Renal cortical epithelial cell (primary cell): ENCODE measurements around the gene HNRNPL. TPM values are rescaled to one million over a fixed set of nuclear protein-coding genes. Genes with fewer than 3 reads are reported as not detected.

Experiments
- DNase-seq: peaks from one replicate; pipeline ENCODE4 v3.0.0-alpha.2; 2011; ENCODE audit warnings: low read depth
- total RNA-seq: library from RNA; depleted of rRNA; stranded (reverse); fragments of >200 nt; gene quantifications from 2 replicates; pipeline ENCODE4 v1.2.3, GENCODE V29; 2014

HNRNPL gene
- total RNA-seq, 1 donor from 2014 or later = 218 TPM

DNA sequence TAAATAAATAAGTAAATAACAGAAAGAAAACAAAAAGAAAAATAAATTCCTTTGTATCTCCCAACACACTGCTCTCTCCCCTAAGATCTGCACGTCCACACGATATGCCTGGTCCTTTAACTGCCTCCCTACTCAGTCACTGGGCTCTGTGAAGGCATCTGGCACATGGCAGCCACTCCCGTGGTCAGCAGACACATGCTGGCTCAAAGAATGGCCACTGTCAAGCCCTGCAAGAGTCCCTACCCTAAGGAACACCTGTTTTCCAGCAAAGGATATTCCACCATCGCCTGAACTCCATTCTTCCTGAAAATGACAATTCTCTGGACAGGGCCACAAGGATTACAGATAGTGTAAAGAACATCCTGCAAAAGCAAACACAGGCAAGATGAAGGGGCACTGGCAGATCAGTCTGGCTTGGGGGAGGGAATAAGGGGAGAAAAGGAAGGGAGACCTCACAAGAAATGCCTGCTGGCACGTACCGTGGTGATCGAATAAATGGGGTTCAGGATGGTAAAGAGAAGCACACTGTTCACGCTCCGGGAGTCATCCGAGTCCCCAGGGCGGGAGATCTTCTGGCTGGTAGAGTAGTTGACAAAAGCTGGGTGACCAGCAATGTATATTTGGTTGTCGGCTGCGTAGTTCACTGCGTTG lies 4.3 kb downstream of the HNRNPL start:
- DNase-seq = no peak

- DNase-seq = no peak
These were observed 5.6 kb downstream of the HNRNPL start for GRCh38 chr19:38844093-38844686.

DNA sequence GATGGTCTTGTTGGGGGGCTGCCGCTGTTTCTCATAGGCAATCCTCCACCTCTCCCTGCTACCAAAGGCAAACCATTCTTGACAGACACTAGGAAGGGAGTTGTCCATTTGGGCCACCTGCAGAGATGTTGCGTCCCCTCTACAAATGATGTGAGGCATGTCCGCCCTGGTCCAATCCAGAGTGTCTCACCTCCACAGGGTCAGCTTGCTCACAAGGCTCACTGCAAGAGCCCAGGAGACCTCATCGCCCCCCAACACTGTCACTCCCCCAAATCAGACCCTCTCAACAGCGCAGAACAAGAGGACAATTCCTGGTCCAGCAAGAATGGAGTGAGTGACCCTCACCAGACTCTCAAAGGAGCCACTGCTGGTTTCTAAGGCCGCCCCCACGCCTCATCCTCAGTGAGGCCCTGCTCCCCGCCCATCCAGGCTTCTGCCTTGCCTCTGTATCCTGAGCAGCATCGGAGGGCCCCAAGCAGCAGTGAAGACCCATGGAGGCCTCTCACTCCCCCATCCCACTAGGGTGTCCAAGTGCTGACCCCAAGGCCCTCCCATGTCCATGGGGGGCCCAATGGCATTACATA lies 6.5 kb downstream of the HNRNPL start:
- no peak for DNase-seq

- no peak for DNase-seq
These were observed 7.2 kb downstream of the HNRNPL start for GRCh38 chr19:38842439-38843174.

GRCh38 chr19:38841787-38842438 lies 7.9 kb downstream of the HNRNPL start:
- no peak for DNase-seq

DNA sequence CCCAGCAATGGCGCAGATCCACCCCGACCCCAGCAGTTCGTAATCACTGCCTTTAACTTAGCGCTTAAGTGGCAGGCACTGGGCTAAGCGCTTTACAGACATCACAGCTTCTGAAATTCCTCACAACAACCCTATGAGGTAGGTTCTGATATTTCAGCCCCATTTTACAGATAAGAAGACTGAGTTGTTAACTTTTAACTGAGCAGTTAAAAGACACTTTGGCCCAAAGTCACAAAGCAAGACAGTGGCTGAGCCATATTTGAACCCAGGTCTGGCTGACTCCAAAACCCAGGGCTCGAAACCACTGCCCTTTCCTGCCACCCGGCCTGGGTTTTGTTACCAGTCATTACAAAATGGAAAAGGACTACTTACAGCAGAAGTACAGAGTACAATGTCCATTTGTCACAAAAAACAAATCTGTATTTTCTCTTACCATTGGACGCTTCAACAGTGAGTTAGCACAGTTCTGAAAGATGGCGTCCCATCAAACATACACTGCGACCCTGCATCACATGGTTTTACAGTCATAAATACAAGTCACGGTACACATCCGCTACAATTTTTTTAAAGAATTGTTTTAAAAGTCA lies 8.5 kb downstream of the HNRNPL start:
- DNase-seq = no peak

- DNase-seq = no peak
These were observed 9.2 kb downstream of the HNRNPL start for GRCh38 chr19:38840583-38840968.

- no peak for DNase-seq
These were observed 9.8 kb downstream of the HNRNPL start for GRCh38 chr19:38839816-38840582.

- DNase-seq = no peak
These were observed 10.6 kb downstream of the HNRNPL start for GRCh38 chr19:38838986-38839761.

- DNase-seq = peak; percentile 69
These were observed 11.4 kb downstream of the HNRNPL start for GRCh38 chr19:38838208-38838985.

DNA sequence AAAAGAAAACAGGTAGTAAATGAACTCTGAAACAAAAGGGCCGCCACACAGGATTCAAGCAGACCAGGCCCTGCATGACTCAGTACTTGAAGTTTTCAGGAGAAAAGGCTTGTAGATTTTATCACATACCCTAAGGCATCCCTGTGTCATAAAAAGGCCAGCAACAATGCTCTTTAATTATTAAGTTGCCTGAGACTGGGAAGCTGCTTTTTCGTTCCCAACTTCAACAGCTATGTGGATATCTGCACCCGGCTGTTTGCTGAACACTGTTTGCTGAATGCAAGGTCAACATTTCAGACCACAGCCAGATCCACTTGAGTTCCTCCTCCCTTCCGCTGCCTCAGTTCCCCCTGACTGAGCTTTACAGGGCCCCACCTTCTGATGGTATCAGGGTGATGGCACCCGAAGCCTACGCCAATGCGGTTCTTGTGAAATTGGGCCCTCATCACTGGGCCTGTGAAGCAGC lies 12.1 kb downstream of the HNRNPL start:
- DNase-seq = peak; percentile 75

DNA sequence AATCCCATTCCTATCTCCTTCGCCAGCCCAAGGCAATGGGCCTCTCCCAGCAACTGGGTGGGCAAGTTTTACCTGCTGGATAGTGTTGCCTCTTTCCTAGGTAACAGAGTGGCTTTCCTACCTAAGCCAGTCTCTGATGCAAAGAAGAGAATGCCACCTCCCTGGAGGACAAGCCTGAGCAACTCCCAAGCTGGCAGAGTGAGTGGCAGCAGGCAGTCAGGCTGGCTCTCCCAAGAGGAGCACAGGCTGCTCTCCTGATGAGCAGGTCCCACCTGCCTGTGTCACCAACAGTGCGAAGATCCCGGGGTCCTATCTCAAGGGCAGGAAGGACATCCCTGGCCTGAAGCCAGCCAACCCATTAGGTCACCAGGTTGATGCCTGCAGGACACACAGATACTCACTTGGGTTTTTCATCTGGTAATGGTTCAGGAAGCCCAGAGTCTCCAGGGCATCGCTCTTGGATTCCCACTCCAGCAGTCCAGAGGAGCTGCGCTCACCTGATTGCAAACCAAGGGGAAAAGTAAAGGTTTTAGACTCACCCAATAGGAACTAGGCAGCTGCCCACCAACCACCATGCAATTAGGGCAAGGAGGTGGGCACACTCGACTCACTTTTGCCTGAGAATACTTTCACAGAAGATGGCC lies 12.7 kb downstream of the HNRNPL start:
- no peak for DNase-seq

DNA sequence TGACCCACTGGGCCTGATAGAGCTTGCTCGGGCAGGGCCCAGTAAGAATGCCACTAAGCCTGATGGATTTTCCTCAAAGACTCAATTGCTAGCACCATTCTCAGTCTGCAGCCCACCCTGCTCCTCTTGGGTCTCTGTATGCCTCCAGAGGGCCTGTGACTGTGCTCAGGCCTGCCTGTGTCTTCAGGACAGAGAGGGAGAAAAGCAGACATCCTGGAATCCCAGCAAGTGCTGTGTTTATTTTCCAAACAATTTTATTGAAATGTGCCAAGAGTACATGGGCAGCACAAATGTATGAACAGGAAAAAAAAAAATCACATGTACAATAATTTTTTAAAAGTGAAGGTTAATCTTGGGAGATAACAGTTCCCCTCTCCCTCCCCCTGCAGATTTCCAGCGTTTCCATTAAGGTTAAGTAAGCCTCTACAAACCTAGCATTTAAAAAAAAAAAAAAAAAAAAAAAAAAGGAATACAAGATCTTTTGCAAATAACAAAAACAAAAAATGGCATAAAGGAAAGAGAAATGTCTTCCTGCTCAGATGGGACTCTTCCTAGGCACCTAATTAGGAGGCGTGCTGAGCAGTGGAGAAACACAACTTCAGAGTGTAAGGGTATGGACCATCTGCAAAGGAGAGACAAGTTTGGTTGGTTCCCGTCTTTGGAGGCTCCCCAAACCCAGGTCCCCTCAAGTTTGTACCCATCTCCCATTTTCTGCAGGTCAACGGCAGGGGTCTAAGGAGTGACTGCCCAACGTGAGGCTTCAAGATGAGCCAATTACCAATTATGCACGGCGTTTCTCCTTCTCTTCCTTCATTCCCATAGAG lies 13.4 kb downstream of the HNRNPL start:
- DNase-seq = no peak

GRCh38 chr19:38834590-38834989 lies 15.2 kb downstream of the HNRNPL start:
- DNase-seq = no peak

- DNase-seq = no peak
These were observed 15.7 kb downstream of the HNRNPL start for GRCh38 chr19:38834104-38834490.

- DNase-seq = no peak
These were observed 16.7 kb downstream of the HNRNPL start for GRCh38 chr19:38833092-38833425.

DNA sequence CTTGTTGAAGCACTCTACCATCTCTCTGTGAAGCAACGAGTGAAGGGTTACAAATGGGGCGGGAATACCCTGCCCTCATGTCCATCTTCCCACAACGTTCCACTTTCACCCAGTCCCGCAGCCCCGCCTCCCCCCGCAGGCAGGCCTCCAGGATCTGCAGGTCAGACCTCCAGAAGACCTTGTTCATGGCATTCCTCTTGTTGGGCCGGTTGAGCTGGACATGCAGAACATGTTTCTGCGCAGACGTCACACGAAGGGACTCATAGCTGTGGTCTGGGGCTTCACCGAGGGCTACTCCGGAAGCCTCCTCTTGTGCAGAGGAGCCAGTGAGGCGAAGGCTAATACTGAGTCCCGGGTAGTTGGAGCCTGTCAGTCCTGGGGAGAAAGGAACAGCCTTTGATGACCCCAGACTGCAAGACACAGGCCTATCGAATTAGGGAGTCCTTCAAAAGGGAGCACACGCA lies 18.6 kb downstream of the HNRNPL start:
- peak; percentile 97 for DNase-seq
